Measurements from ENCODE around the gene ATRX. TPM values are rescaled to one million over a fixed set of nuclear protein-coding genes. Genes with fewer than 3 reads are reported as not detected.

Gene ATRX
- total and polyA plus RNA-seq, 10 of the 15 experiments (the other 5 are each of a cell fraction or from before 2014, with no cell fraction given) = 19.4 to 73.8 (median 45.2) TPM

GRCh38 chrX:77622672-77623071, 163.3 kb downstream of the ATRX start:
- ChIA-PET SMC1A (ENCODE audit: uncharacterized antibody, unreplicated experiment) (interaction anchor here (1.7 to 1.9 kb wide), 2 partner anchors 9 to 11 kb away, joined by 3 to 6 read pairs; no protein-coding TSS in a partner anchor), POLR2A (no interaction called here), RAD21 (ENCODE audit: unreplicated experiment) (no interaction called here), CTCF (no interaction called here)
- Histone ChIP-seq H3K4me2 (ENCODE audit: control insufficient read depth, insufficient read depth) (no peak overlapping the region), H3K36me3 (ENCODE audit: control insufficient read depth in 2 of 2, insufficient read depth in 2 of 2, low read length in 1 of 2) (no peaks in the 10 kb centered on the region), H3K27ac (ENCODE audit: control insufficient read depth, insufficient read depth) (no peak overlapping the region), H3K79me2 (ENCODE audit: control insufficient read depth, insufficient read depth, low read length) (no peaks in the 10 kb centered on the region), H3K4me3 (no peak overlapping the region), H4K20me1 (ENCODE audit: control insufficient read depth, insufficient read depth) (no peaks in the 10 kb centered on the region), H3K9me3 (replicated peaks; ENCODE audit: control insufficient read depth, insufficient read depth, low read length) (no peaks in the 10 kb centered on the region; the same call in 2 of the 3 replicates), H3K27me3 (replicated peaks in 1 of 2; ENCODE audit: control insufficient read depth in 2 of 2, insufficient read depth in 2 of 2, low read length in 1 of 2) (no peaks in the 10 kb centered on the region), H3K4me1 (ENCODE audit: control insufficient read depth, insufficient read depth, low read length) (no peaks in the 10 kb centered on the region), H3K9ac (ENCODE audit: control insufficient read depth, insufficient read depth, low read length) (no peak overlapping the region), H2AFZ (ENCODE audit: control insufficient read depth, low read depth, low read length) (no peak overlapping the region)
- DNase-seq (ENCODE audit: low read depth, low spot score) (no peak), FAIRE-seq (no peak), ATAC-seq (no peak)
- no TSS peak for BruUV-seq (replicated peaks)
- intact Hi-C loops (cut with micrococcal nuclease; ENCODE audit: unreplicated experiment) (no loop called here), in situ Hi-C loops (cut with MboI) (no loop called here)
- 85% methylated on average over 9 of the region's 9 CpGs for WGBS (ENCODE audit: insufficient coverage, insufficient replicate concordance, low lambda C conversion rate, missing lambda C conversion rate)
- TF ChIP-seq RAD51 (IDR thresholded peaks at IDR 0.05) (no peak), SKIL (IDR thresholded peaks at IDR 0.05; ENCODE audit: low read depth, poor library complexity, severe bottlenecking) (no peak), HDAC2 (IDR thresholded peaks at IDR 0.05) (no peak), FOXK2 (IDR thresholded peaks at IDR 0.05) (no peak), MTA2 (IDR thresholded peaks at IDR 0.05; ENCODE audit: low read depth) (no peak), BCL3 (IDR thresholded peaks at IDR 0.05; ENCODE audit: borderline replicate concordance, insufficient read depth, low read depth, low read length, poor library complexity, severe bottlenecking) (no peak), SREBF2 (IDR thresholded peaks at IDR 0.05; ENCODE audit: low read length) (no peak), MTA3 (IDR thresholded peaks at IDR 0.05; ENCODE audit: borderline replicate concordance, low read length) (no peak), BCLAF1 (IDR thresholded peaks at IDR 0.05) (no peak), SMAD1 (IDR thresholded peaks at IDR 0.05; ENCODE audit: low read depth, partially characterized antibody) (no peak), SUZ12 (IDR thresholded peaks at IDR 0.05; ENCODE audit: unreplicated experiment) (no peak)
